ENCODE results near the gene SEMA3C. TPM values are rescaled to one million over a fixed set of nuclear protein-coding genes. Genes with fewer than 3 reads are reported as not detected.

The SEMA3C gene
- total RNA-seq, 2 donors from 2014 or later, result 3.0 to 3.4 TPM

- WGBS, 2 donors, result 89 to 93% methylated on average over 6 of the region's 6 CpGs
- Histone ChIP-seq H3K4me3 (no peak overlapping the region), H3K9me3 (no peaks in the 10 kb centered on the region), H3K36me3 (replicated peaks in 1 of 2; ENCODE audit: insufficient read depth in 1 of 2, low read depth in 2 of 2) (no peaks in the 10 kb centered on the region), H3K27ac (no peak overlapping the region), H3K27me3 (no peaks in the 10 kb centered on the region), H3K4me1 (no peaks in the 10 kb centered on the region)
- intact Hi-C loops (cut with DNase I), result no loop called here
- TF ChIP-seq POLR2A (IDR thresholded peaks at IDR 0.05) (no peak), CTCF (IDR thresholded peaks at IDR 0.05) (no peak)
- ATAC-seq (no peak), DNase-seq (no peak)
Observed at GRCh38 chr7:80902716-80903308, 16.0 kb downstream of the SEMA3C start.

- intact Hi-C loops (cut with DNase I), result no loop called here
Observed at GRCh38 chr7:80902019-80902418, 16.8 kb downstream of the SEMA3C start.

GRCh38 chr7:80900583-80901576, 18.0 kb downstream of the SEMA3C start:
- Histone ChIP-seq H3K27ac (no peak overlapping the region), H3K4me3 (no peak overlapping the region), H3K27me3 (no peaks in the 10 kb centered on the region), H3K36me3 (replicated peaks in 1 of 2; ENCODE audit: insufficient read depth in 1 of 2, low read depth in 2 of 2) (no peaks in the 10 kb centered on the region), H3K9me3 (no peaks in the 10 kb centered on the region), H3K4me1 (no peaks in the 10 kb centered on the region)
- DNase-seq (no peak), ATAC-seq (no peak)
- no peak for TF ChIP-seq POLR2A (IDR thresholded peaks at IDR 0.05)
- no peak for TF ChIP-seq CTCF (IDR thresholded peaks at IDR 0.05)
- WGBS, 2 donors, result 52 to 57% methylated on average over 4 of the region's 4 CpGs
- intact Hi-C loops (cut with DNase I), result no loop called here

More at GRCh38 chr7:80902019-80902418, 16.8 kb downstream of the SEMA3C start:
- TF ChIP-seq CTCF (IDR thresholded peaks at IDR 0.05) (no peak), POLR2A (IDR thresholded peaks at IDR 0.05) (no peak)
- no peaks in the 10 kb centered on the region for H3K4me1 ChIP-seq
- H3K27me3 ChIP-seq, result no peaks in the 10 kb centered on the region
- no peak for DNase-seq
- ATAC-seq, result no peak
- H3K9me3 ChIP-seq, result no peaks in the 10 kb centered on the region
- H3K4me3 ChIP-seq, result no peak overlapping the region
- no peak overlapping the region for H3K27ac ChIP-seq
- WGBS, 2 donors, result 80 to 95% methylated on average over 1 of the region's 1 CpG
- no peaks in the 10 kb centered on the region for H3K36me3 ChIP-seq (replicated peaks in 1 of 2; ENCODE audit: insufficient read depth in 1 of 2, low read depth in 2 of 2)

- no peaks in the 10 kb centered on the region for H3K4me1 ChIP-seq
- H3K36me3 ChIP-seq (replicated peaks in 1 of 2; ENCODE audit: insufficient read depth in 1 of 2, low read depth in 2 of 2), result no peaks in the 10 kb centered on the region
- 82 to 89% methylated on average over 7 of the region's 7 CpGs for whole genome bisulfite sequencing, 2 donors
- intact Hi-C loops (cut with DNase I), result no loop called here
- no peak overlapping the region for H3K4me3 ChIP-seq
- DNase-seq (no peak), ATAC-seq (no peak)
- TF ChIP-seq POLR2A (IDR thresholded peaks at IDR 0.05) (no peak), CTCF (IDR thresholded peaks at IDR 0.05) (no peak)
- no peaks in the 10 kb centered on the region for H3K27me3 ChIP-seq
- no peaks in the 10 kb centered on the region for H3K9me3 ChIP-seq
- no peak overlapping the region for H3K27ac ChIP-seq
Observed at GRCh38 chr7:80896906-80897598, 21.8 kb downstream of the SEMA3C start.
